NCI-H187 (cell line): ENCODE measurements around the gene FPGS.
"Not testable (repeated sequence)": the region's sequence is repeated elsewhere in the genome, so short reads cannot be mapped to it uniquely, and the experiment has no call there.

ENCODE experiments used
- DNase-seq, 2 experiments: peaks; one replicate each; lab custom pipeline; 2025; lab: John Stamatoyannopoulos, UW

The FPGS gene

GRCh38 chr9:127838375-127839078 lies 35.8 kb downstream of the FPGS start:
- no peak for DNase-seq

- no peak for DNase-seq
Measured at GRCh38 chr9:127841087-127841835, 38.6 kb downstream of the FPGS start.

GRCh38 chr9:127844821-127845359 lies 42.2 kb downstream of the FPGS start:
- DNase-seq, result no peak

- not testable (repeated sequence) for DNase-seq
Measured at GRCh38 chr9:127845619-127846018, 42.9 kb downstream of the FPGS start.

- DNase-seq, result no peak
Measured at GRCh38 chr9:127846443-127847177, 43.9 kb downstream of the FPGS start.

GRCh38 chr9:127847178-127847510 lies 44.5 kb downstream of the FPGS start:
- no peak for DNase-seq

GRCh38 chr9:127847833-127848755 lies 45.4 kb downstream of the FPGS start:
- DNase-seq, result no peak

GRCh38 chr9:127848756-127849504 lies 46.2 kb downstream of the FPGS start:
- DNase-seq, result no peak

GRCh38 chr9:127850286-127850830 lies 47.7 kb downstream of the FPGS start:
- DNase-seq, result no peak

GRCh38 chr9:127852829-127853228 lies 50.1 kb downstream of the FPGS start:
- DNase-seq, result no peak

GRCh38 chr9:127853312-127854183 lies 50.9 kb downstream of the FPGS start:
- no peak for DNase-seq

- DNase-seq, result no peak
Measured at GRCh38 chr9:127854184-127854806, 51.6 kb downstream of the FPGS start, which contains the start of gene ENG. Gene ENG (minus strand): TSS chr9:127854658. CDS start chr9:127854355, 303 bp downstream.

GRCh38 chr9:127854960-127855359 lies 52.3 kb downstream of the FPGS start:
- DNase-seq, result no peak

- DNase-seq, result no peak
Measured at GRCh38 chr9:127855522-127855921, 52.8 kb downstream of the FPGS start.

- no peak for DNase-seq
Measured at GRCh38 chr9:127856094-127856728, 53.5 kb downstream of the FPGS start.

GRCh38 chr9:127856729-127857116 lies 54.0 kb downstream of the FPGS start:
- DNase-seq, result no peak

- DNase-seq, result no peak
Measured at GRCh38 chr9:127857278-127857677, 54.6 kb downstream of the FPGS start.

GRCh38 chr9:127858041-127858512 lies 55.4 kb downstream of the FPGS start:
- DNase-seq, result no peak
